Stimulated activated naive CD8-positive, alpha-beta T cell treated with anti-CD3 and anti-CD28 coated beads, Interleukin-15, amount 100 ng/mL, for 72 hours (primary cell): ENCODE measurements around the gene TNFRSF1B.

Experiments
- ATAC-seq: fragments of 150-1000 bp; cut with Tn5 transposase; 2 replicates; pipeline ENCODE4 v1.10.0; 2021; ENCODE audit warnings: mild to moderate bottlenecking, moderate library complexity
- DNase-seq, 2 donors: peaks; one replicate each; pipeline ENCODE4 v3.0.0; 2021 to 2022
- H3K27ac Mint-ChIP-seq, 2 donors: one replicate each; pipeline ENCODE4 v1.8.0; 2022; ENCODE audit warnings: mild to moderate bottlenecking in 2 of 2, mixed read lengths in 2 of 2, moderate library complexity in 2 of 2
- H3K27me3 Mint-ChIP-seq: one replicate; pipeline ENCODE4 v1.8.0; 2022; ENCODE audit warnings: mixed read lengths
- H3K4me1 Mint-ChIP-seq: one replicate; pipeline ENCODE4 v1.8.0; 2022; ENCODE audit warnings: mild to moderate bottlenecking, mixed read lengths
- H3K4me3 Mint-ChIP-seq, 2 donors: one replicate each; pipeline ENCODE4 v1.8.0; 2022; ENCODE audit warnings: mild to moderate bottlenecking in 2 of 2, mixed read lengths in 2 of 2, moderate library complexity in 1 of 2
- H3K9me3 Mint-ChIP-seq, 2 donors: one replicate each; pipeline ENCODE4 v1.8.0; 2022; ENCODE audit warnings: mixed read lengths in 2 of 2

The TNFRSF1B gene

DNA sequence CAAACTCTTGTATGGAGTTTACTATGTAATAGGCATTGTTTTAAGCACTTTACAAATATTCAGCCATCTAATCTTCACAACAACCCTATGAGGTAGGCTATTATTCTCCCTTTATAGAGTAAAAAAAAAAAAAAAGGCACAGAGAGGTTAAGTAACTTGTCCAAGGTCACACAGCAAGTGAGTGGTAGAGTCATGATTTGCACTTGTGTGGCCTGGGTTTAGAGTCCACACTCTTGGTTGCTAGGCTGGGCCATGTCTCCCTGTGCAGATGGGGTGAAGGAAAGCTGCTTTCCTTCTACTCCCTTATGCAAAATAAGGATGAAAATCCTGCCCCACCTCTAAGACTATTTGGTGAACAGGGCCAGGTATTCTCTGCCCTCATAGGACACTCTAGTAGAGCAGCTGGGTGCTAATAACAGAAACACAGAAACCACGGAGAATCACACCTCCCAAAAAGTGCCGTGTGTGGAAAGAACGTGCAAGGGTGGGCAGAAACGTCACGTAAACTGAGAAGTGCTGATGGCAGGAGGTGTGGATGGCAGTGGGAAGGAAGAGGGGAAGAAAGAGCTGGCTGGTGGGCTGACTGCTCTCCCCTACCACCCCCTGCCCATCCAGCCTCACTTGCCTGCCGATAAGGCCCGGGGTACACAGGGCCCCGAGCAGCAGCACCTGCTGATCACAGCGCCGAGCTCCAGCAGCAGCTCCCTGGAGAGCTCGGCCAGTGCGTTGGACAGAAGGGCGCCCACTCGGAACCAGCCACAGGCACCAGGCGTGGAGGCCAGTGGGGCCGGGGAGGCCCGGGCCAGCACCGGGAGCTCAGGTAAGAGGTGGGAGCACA lies 34.8 kb downstream of the TNFRSF1B start:
- Mint-ChIP-seq H3K27ac (peak overlapping the region in 1 of 2 donors; percentile 1), H3K27me3 (no peaks in the 10 kb centered on the region), H3K4me1 (peaks cover 99% of the 10 kb centered on the region), H3K4me3 (peak overlapping the region; percentile 26 to 38), H3K9me3 (no peaks in the 10 kb centered on the region)
- peak; percentile 47 to 58 for DNase-seq
- peak; percentile 66 for ATAC-seq

DNA sequence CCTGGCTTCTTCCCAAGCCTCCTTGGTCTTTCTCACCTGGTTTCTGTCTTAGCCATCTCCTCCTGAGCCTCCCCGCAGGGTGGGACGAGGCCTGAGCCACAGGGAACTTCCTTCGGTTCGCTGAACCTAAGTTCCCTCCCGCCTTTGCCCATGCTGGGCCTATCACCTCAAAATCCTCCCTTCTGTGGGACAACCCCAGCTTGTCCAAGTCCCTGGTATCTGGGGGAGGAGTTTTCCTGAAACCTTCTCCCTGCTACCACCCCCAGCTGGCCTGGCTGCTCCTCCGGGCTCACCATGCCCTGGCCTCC lies 35.4 kb downstream of the TNFRSF1B start:
- peak overlapping the region; percentile 2 to 56 for H3K4me3 Mint-ChIP-seq
- no peaks in the 10 kb centered on the region for H3K9me3 Mint-ChIP-seq
- H3K4me1 Mint-ChIP-seq, result peaks cover 99% of the 10 kb centered on the region
- ATAC-seq (no peak), DNase-seq (no peak)
- H3K27ac Mint-ChIP-seq, result peak overlapping the region; percentile 82 to 88
- no peaks in the 10 kb centered on the region for H3K27me3 Mint-ChIP-seq

DNA sequence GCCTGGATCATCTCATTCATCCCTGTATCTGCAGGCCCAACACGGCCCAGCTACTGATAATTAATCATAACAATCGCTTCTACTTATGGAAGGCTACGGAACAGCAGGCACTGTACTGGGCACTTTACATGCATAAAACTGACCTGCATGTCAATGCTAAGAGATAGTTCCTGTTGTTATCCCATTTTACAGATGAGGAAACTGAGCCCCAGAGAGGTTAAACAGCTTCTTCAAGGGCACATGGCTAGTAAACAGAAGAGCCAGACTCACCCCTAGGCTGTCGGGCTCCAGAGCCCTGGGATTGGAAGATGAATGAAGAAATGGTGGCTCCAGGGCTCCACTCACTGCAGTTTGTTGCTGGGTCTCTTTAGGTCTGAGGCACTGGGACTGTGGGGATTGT lies 35.8 kb downstream of the TNFRSF1B start:
- Mint-ChIP-seq H3K4me3 (peak overlapping the region; percentile 2 to 56), H3K4me1 (peaks cover 99% of the 10 kb centered on the region), H3K27ac (peak overlapping the region; percentile 82 to 88), H3K27me3 (no peaks in the 10 kb centered on the region), H3K9me3 (no peaks in the 10 kb centered on the region)
- DNase-seq (no peak), ATAC-seq (no peak)

DNA sequence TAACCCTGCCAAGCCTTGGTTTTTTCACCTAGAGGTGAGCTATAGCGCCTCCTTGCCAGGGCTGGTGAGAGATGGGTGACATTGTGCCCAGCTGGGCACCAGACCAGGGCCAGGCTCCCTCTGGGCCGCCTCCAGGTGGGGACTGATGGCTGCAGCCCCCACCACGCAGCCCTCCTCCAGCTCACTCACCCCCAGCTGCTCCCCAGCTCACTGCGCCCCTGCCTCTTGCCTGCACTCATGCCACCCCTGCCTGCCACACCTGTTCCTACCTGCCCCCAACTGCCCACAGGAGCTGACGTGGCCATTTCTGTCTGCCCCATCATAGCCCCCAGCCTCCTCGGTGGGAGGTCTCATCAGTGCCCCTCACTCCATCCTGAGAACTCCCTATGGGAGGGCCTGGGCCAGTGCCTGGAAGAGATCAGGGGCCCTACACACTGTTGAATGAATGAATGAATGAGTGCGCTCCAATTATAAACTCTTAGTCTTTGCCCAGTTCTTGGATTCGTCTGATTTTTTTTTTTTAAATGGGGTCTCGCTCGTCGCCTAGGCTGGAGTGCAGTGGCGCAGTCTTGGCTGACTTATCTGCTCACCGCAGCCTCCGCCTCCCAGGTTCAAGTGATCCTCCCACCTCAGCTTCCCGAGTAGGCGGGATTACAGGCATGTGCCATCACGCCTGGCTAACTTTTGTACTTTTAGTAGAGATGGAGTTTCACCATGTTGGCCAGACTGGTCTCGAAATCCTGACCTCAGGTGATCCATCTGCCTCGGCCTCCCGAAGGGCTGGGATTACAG lies 36.6 kb downstream of the TNFRSF1B start:
- Mint-ChIP-seq H3K4me3 (peak overlapping the region; percentile 52 to 56), H3K27me3 (no peaks in the 10 kb centered on the region), H3K4me1 (peaks cover 99% of the 10 kb centered on the region), H3K27ac (peak overlapping the region; percentile 37 to 63), H3K9me3 (no peaks in the 10 kb centered on the region)
- ATAC-seq, result no peak
- DNase-seq, result no peak

DNA sequence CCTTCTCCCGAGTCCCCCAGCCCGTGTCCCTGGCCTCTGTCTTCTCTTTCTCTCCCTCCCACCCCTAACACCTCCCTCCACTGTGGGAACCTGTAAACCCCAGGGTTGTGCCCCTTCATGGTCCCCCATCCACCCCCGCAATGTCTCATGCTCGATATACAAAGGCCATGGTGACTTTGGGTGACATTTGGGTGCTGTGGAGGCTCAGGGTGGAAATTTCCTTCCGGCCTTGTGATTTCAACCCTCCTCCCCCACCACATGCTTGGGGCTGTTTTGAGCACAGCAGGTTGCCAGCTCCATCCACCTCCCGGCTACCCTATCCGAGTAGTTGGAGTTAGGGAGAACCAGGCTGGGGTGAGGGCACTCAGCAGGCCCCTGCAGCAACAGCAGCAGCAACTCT lies 37.3 kb downstream of the TNFRSF1B start:
- Mint-ChIP-seq H3K4me1 (peaks cover 99% of the 10 kb centered on the region), H3K9me3 (no peaks in the 10 kb centered on the region), H3K27ac (peak overlapping the region; percentile 37 to 63), H3K4me3 (peak overlapping the region; percentile 52 to 56), H3K27me3 (no peaks in the 10 kb centered on the region)
- ATAC-seq, result peak; percentile 68
- DNase-seq, result peak; percentile 63 to 72

DNA sequence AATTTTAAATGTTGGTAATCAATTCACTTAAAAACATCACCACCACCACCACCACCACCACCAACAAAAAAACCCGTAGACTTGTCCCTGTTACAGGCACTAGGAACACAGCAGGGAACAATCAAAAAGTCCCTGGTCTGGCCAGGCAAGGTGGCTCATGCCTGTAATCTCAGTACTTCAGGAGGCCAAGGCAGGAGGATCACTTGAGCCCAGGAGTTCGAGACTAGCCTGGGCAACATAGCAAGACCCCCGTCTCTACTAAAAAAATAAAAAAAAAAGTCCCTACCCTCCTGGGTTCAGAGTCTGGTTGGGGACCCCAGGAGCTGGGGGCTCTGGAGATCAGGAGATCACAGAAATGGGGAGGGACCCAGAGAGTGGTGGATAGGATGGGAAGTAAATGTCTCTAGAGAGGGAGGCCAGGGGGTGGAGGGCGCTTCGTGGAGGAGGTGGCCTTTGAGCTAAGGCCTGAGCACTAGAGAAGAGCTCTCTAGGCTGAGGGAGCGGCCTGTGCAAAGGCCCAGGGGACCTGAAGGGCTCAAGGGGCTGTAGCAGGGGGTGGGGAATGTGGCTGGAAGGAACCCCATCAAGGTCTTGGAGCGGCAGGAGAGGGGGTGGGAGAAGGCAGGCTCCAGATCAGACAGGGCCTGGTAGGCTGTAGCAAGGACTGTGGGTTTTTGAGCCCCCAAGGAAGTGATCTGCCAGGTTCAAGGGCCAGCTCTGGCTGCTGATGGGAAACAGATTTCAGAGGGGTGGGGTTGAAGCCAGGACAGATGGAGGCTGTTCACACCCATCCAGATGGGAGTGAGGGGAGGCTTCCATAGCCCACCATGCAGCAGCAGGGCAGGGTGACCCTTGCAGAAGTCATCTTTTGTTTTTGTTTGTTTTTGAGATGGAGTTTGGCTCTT lies 38.2 kb downstream of the TNFRSF1B start:
- H3K9me3 Mint-ChIP-seq, result no peaks in the 10 kb centered on the region
- DNase-seq (no peak), ATAC-seq (no peak)
- H3K4me3 Mint-ChIP-seq, result peak overlapping the region; percentile 52 to 56
- peak overlapping the region in 1 of 2 donors; percentile 99 for H3K27ac Mint-ChIP-seq
- H3K4me1 Mint-ChIP-seq, result peaks cover 99% of the 10 kb centered on the region
- H3K27me3 Mint-ChIP-seq, result no peaks in the 10 kb centered on the region

DNA sequence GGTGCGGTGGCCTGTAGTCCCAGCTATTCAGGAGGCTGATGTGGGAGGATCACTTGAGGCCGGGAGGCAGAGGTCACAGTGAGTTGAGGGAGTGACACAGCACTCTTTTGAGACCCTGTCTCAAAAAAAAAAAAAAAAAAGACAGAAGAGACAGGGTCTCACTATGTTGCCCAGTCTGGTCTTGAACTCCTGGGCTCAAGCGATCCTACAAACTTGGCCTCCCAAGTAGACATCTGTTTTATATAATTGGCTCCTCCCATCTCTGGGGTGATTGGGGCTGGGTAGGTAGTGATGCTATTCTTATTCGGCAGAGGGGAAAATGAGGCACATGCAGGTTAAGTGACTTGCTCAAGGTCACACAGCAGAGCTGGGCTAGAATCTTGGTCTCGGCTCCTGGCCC lies 39.4 kb downstream of the TNFRSF1B start:
- H3K4me1 Mint-ChIP-seq, result peaks cover 97% of the 10 kb centered on the region
- ATAC-seq (no peak), DNase-seq (no peak)
- H3K27me3 Mint-ChIP-seq, result no peaks in the 10 kb centered on the region
- peak overlapping the region in 1 of 2 donors; percentile 35 for H3K27ac Mint-ChIP-seq
- no peaks in the 10 kb centered on the region for H3K9me3 Mint-ChIP-seq
- H3K4me3 Mint-ChIP-seq, result no peak overlapping the region

DNA sequence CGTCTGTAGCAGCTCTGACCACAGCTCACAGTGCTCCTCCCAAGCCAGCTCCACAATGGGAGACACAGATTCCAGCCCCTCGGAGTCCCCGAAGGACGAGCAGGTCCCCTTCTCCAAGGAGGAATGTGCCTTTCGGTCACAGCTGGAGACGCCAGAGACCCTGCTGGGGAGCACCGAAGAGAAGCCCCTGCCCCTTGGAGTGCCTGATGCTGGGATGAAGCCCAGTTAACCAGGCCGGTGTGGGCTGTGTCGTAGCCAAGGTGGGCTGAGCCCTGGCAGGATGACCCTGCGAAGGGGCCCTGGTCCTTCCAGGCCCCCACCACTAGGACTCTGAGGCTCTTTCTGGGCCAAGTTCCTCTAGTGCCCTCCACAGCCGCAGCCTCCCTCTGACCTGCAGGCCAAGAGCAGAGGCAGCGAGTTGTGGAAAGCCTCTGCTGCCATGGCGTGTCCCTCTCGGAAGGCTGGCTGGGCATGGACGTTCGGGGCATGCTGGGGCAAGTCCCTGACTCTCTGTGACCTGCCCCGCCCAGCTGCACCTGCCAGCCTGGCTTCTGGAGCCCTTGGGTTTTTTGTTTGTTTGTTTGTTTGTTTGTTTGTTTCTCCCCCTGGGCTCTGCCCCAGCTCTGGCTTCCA lies 40.1 kb downstream of the TNFRSF1B start:
- Mint-ChIP-seq H3K27ac (peak overlapping the region in 1 of 2 donors; percentile 21), H3K27me3 (no peaks in the 10 kb centered on the region), H3K9me3 (no peaks in the 10 kb centered on the region), H3K4me1 (peaks cover 90% of the 10 kb centered on the region), H3K4me3 (peak overlapping the region in 1 of 2 donors; percentile 24)
- DNase-seq (no peak), ATAC-seq (no peak)

DNA sequence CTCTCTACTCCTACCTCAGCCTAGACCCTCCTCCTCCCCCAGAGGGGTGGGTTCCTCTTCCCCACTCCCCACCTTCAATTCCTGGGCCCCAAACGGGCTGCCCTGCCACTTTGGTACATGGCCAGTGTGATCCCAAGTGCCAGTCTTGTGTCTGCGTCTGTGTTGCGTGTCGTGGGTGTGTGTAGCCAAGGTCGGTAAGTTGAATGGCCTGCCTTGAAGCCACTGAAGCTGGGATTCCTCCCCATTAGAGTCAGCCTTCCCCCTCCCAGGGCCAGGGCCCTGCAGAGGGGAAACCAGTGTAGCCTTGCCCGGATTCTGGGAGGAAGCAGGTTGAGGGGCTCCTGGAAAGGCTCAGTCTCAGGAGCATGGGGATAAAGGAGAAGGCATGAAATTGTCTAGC lies 41.5 kb downstream of the TNFRSF1B start:
- DNase-seq (no peak), ATAC-seq (no peak)
- peak overlapping the region in 1 of 2 donors; percentile 69 for H3K27ac Mint-ChIP-seq
- H3K4me3 Mint-ChIP-seq, result peak overlapping the region in 1 of 2 donors; percentile 55
- no peaks in the 10 kb centered on the region for H3K27me3 Mint-ChIP-seq
- H3K4me1 Mint-ChIP-seq, result peaks cover 76% of the 10 kb centered on the region
- H3K9me3 Mint-ChIP-seq, result no peaks in the 10 kb centered on the region

DNA sequence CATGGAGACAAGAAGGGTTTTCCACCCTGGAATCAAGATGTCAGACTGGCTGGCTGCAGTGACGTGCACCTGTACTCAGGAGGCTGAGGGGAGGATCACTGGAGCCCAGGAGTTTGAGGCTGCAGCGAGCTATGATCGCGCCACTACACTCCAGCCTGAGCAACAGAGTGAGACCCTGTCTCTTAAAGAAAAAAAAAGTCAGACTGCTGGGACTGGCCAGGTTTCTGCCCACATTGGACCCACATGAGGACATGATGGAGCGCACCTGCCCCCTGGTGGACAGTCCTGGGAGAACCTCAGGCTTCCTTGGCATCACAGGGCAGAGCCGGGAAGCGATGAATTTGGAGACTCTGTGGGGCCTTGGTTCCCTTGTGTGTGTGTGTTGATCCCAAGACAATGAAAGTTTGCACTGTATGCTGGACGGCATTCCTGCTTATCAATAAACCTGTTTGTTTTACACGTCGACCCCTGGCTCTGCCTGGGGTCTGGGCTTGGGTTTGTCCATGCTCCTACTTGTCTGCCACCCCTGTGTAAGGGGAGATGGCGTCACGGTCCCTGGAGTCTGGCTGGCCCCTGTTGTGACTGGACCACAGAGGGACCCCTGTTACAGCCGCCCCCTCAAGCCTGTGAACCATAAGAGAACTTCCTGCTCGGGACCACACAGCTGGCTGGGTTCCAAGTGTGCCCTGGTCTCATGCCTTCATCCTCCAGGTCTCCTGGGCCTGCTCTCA lies 42.1 kb downstream of the TNFRSF1B start:
- peak; percentile 84 for DNase-seq
- peak overlapping the region in 1 of 2 donors; percentile 69 for H3K27ac Mint-ChIP-seq
- peaks cover 70% of the 10 kb centered on the region for H3K4me1 Mint-ChIP-seq
- no peaks in the 10 kb centered on the region for H3K27me3 Mint-ChIP-seq
- H3K4me3 Mint-ChIP-seq, result peak overlapping the region; percentile 33 to 55
- no peaks in the 10 kb centered on the region for H3K9me3 Mint-ChIP-seq
- ATAC-seq, result peak; percentile 72

DNA sequence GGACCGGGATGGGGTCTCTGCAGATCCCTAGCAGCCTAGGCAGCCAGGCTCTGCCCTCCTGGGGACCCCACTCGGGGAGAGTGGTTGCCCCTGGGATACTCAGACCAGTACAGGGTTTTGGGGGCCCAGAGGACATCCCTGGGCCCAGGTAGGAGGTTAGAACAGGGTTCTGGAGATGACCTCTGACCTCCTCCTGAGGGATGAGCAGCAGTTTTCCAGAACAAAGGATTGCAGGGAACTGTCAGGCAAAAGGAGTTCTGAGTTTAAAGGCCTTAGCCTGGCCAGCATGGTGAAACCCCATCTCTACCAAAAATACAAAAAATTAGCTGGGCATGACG lies 42.7 kb downstream of the TNFRSF1B start:
- Mint-ChIP-seq H3K27ac (peak overlapping the region in 1 of 2 donors; percentile 69), H3K9me3 (no peaks in the 10 kb centered on the region), H3K4me3 (peak overlapping the region in 1 of 2 donors; percentile 55), H3K4me1 (peaks cover 64% of the 10 kb centered on the region), H3K27me3 (no peaks in the 10 kb centered on the region)
- DNase-seq (no peak), ATAC-seq (no peak)

DNA sequence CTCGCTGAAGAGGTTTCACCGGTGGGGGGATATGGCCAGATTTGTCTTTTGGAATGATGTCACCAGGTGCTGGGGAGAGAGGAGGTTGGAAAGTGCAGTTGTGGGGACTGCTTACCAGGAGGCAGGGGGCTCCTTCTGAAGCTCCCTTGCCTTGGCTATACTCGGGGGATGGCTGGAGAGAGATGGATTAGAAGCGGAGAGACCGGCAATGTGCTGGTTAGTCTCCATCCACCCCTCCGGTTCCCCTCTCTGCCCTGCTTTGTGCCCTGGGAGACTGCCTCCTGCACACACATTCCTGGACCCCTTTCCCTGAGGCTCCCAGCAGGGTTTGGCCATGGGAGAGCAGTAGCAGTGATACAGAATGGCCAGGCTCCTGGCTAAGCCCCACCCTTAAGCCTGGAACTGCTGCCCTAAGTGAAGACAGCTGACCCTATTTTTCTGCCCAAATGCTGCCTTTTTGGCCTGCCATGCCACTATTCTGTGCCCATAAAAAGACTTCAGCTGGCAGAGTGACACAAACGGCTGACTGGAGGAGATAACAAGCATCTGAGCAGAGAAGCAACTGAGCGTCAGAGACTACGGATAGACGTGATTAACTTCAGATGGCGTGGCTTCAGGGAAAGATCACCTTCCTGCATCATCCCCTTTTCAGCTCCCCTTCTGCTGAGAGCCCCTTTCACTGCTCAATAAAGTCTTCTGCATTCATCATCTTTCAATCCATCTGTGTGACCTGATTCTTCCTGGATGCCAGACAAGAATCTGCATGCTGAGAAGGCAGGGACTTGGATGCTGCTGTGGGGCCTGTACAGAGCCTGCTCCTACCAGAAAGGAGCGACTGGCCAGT lies 48.5 kb downstream of the TNFRSF1B start:
- H3K9me3 Mint-ChIP-seq, result no peaks in the 10 kb centered on the region
- peaks cover 7% of the 10 kb centered on the region for H3K4me1 Mint-ChIP-seq
- ATAC-seq (no peak), DNase-seq (no peak)
- peaks cover 18% of the 10 kb centered on the region for H3K27me3 Mint-ChIP-seq
- no peak overlapping the region for H3K4me3 Mint-ChIP-seq
- H3K27ac Mint-ChIP-seq, result peak overlapping the region; percentile 20 to 41

DNA sequence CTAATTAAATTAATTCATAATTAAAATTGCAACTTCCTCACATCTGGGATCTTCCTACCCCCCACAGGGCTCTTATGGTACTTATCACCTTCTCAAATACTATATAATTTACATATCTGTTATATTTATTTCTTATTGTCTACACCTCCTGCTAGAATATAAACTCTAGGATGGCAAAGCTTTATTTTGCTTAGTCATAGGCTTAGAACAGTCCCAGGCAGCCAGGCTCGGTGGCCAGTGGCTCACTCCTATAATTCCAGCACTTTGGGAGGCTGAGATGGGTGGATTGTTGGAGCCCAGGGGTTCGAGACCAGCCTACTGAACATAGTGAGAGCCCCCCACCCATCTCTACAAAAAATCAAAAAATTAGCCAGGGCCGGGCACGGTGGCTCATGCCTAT lies 53.0 kb downstream of the TNFRSF1B start:
- DNase-seq (no peak), ATAC-seq (no peak)
- H3K27ac Mint-ChIP-seq, result no peak overlapping the region
- peaks cover 6 to 17% of the 10 kb centered on the region in 2 donors for H3K9me3 Mint-ChIP-seq
- no peaks in the 10 kb centered on the region for H3K4me1 Mint-ChIP-seq
- peaks cover 16% of the 10 kb centered on the region for H3K27me3 Mint-ChIP-seq
- no peak overlapping the region for H3K4me3 Mint-ChIP-seq

DNA sequence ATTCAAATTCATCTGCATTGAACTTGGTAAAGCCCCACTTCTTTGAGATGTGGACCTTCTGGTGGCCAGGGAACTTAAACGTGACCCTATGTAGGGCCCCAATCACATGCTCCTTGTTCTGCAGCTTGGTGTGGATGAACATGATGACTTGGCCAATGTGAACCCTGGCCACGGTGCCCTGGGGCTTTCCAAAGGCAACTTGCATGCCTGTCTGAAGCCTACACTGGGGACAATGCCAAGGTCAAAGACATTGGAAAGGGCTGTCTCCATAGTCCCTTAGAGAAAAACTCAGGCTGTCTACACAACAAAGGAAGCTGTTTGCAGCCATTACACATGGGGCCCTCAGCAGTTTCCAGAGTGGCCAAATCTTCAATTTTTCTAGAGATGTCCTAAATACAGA lies 54.1 kb downstream of the TNFRSF1B start:
- Mint-ChIP-seq H3K4me1 (no peaks in the 10 kb centered on the region), H3K9me3 (peaks cover 6 to 18% of the 10 kb centered on the region in 2 donors), H3K4me3 (no peak overlapping the region), H3K27me3 (peaks cover 6% of the 10 kb centered on the region), H3K27ac (no peak overlapping the region)
- ATAC-seq (no peak), DNase-seq (no peak)
